Measurements from ENCODE around the gene SPEF1.

The SPEF1 gene

GRCh38 chr20:3758566-3758965 is 22.7 kb downstream of the SPEF1 start:
- Mint-ChIP-seq H3K27me3 (no peaks in the 10 kb centered on the region), H3K36me3 (peaks cover 28 to 39% of the 10 kb centered on the region in 2 donors)

DNA sequence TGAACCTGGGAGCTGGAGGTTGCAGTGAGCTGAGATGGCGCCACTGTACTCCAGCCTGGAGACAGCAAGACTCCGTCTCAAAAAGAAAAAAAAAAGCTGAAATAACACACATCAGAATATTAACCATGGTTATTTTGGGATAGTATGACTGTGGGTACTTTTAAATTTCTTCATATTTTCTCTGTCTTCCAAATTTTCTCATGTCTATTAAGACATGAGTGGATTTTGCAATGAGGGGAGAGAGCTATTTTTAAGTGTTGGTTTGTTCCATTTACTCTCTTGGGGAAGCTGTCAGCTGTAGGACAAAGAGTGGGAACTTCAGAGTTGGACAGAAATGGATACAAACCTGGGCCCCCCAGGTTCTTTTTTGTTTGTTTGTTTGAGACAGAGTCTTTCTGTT is 24.0 kb downstream of the SPEF1 start:
- DNase-seq (no peak), ATAC-seq (replicated peaks) (no peak)
- Mint-ChIP-seq H3K4me3 (no peak overlapping the region), H3K27ac (no peak overlapping the region), H3K27me3 (no peaks in the 10 kb centered on the region), H3K36me3 (peaks cover 31 to 43% of the 10 kb centered on the region in 2 donors), H3K9me3 (no peaks in the 10 kb centered on the region), H3K4me1 (peaks cover 13 to 34% of the 10 kb centered on the region in 2 donors)

More at GRCh38 chr20:3758566-3758965, 22.7 kb downstream of the SPEF1 start:
- no peak overlapping the region for H3K4me3 Mint-ChIP-seq
- H3K9me3 Mint-ChIP-seq, result no peaks in the 10 kb centered on the region
- DNase-seq (no peak), ATAC-seq (replicated peaks) (no peak)
- H3K4me1 Mint-ChIP-seq, result peaks cover 10 to 23% of the 10 kb centered on the region in 2 donors
- no peak overlapping the region for H3K27ac Mint-ChIP-seq

- DNase-seq (no peak), ATAC-seq (replicated peaks) (no peak)
- H3K9me3 Mint-ChIP-seq, result no peaks in the 10 kb centered on the region
- peak overlapping the region; percentile 62 for H3K27ac Mint-ChIP-seq
- H3K27me3 Mint-ChIP-seq, result no peaks in the 10 kb centered on the region
- H3K4me3 Mint-ChIP-seq, result no peak overlapping the region
- peaks cover 11 to 31% of the 10 kb centered on the region in 2 donors for H3K4me1 Mint-ChIP-seq
- H3K36me3 Mint-ChIP-seq, result peaks cover 32 to 36% of the 10 kb centered on the region in 2 donors
Measured at GRCh38 chr20:3755814-3756480, 25.3 kb downstream of the SPEF1 start.

GRCh38 chr20:3755269-3755668 is 26.0 kb downstream of the SPEF1 start:
- H3K36me3 Mint-ChIP-seq, result peaks cover 28 to 36% of the 10 kb centered on the region in 2 donors
- no peaks in the 10 kb centered on the region for H3K9me3 Mint-ChIP-seq
- no peak overlapping the region for H3K4me3 Mint-ChIP-seq
- H3K4me1 Mint-ChIP-seq, result peaks cover 8 to 25% of the 10 kb centered on the region in 2 donors
- no peak overlapping the region for H3K27ac Mint-ChIP-seq
- H3K27me3 Mint-ChIP-seq, result no peaks in the 10 kb centered on the region
- ATAC-seq (replicated peaks) (no peak), DNase-seq (no peak)

- DNase-seq, result no peak
- Mint-ChIP-seq H3K9me3 (no peaks in the 10 kb centered on the region), H3K4me3 (no peak overlapping the region), H3K27ac (no peak overlapping the region), H3K36me3 (peaks cover 22 to 31% of the 10 kb centered on the region in 2 donors), H3K27me3 (no peaks in the 10 kb centered on the region), H3K4me1 (peaks cover 5 to 17% of the 10 kb centered on the region in 2 donors)
- no peak for ATAC-seq (replicated peaks)
Measured at GRCh38 chr20:3754276-3754630, 27.0 kb downstream of the SPEF1 start.

DNA sequence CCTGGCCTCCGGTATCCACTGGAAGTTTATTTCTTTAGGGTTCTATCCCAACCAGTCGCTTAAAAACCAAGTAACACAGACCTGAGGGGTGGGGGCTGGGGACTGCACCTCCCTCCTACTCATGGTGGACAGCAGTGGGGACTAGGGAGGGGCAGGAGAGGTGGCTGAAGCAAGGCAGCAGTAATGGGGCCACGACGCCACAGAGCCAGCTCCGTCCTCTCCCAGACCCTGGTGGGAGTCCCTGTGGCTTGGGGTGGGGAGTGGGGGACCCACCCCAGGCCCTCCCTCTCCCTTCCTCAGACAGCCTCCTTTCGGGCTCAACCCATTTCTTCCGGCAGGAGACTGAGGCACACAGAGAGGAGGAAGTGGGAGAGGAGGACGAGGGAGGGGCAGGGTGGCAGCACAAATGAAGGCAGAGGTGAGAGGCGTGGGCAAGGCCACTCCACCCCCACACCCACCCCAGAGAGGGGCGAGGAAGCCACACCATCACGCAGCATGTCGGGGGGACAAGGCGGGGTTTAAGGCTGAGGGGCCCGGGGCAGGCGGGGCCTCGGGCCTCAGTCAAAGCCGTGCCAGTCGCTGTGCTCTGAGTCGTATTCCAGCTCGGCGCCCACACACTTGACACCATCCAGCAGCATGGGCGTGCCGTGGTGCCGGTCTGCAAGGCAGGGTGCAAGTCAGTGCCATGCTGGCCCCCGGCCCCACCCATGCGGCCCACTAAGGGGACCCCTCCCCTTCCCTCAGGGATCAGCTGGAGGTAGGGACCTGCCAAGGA is 27.6 kb downstream of the SPEF1 start:
- Mint-ChIP-seq H3K36me3 (peaks cover 22 to 31% of the 10 kb centered on the region in 2 donors), H3K9me3 (no peaks in the 10 kb centered on the region), H3K27ac (no peak overlapping the region), H3K27me3 (peaks cover 3 to 5% of the 10 kb centered on the region in 2 donors), H3K4me1 (peaks cover 5 to 17% of the 10 kb centered on the region in 2 donors), H3K4me3 (no peak overlapping the region)
- DNase-seq, result no peak
- no peak for ATAC-seq (replicated peaks)

DNA sequence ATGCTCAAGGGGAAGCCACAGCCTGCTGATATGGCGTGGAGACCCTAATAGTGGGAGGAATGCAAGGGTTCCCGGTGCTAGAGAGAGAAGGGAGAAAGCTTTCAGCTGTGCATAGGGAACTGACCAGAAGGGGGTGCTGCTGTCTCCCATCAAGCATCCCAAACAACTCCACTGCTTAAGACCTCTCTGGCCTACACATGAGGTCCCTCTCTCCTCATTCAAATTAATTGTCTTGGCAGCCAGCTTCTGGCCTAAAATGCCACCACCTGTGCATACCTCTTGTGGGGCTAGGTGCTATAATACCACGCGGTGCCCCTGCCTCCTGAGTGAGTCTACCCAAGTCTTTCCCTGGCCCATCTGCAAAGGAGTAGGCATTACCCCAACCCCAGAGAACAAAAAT is 28.1 kb downstream of the SPEF1 start:
- H3K4me1 Mint-ChIP-seq, result peaks cover 5 to 17% of the 10 kb centered on the region in 2 donors

GRCh38 chr20:3752386-3752759 is 28.9 kb downstream of the SPEF1 start:
- ATAC-seq (replicated peaks) (no peak), DNase-seq (no peak)
- H3K4me1 Mint-ChIP-seq, result peaks cover 5 to 17% of the 10 kb centered on the region in 2 donors
- H3K9me3 Mint-ChIP-seq, result no peaks in the 10 kb centered on the region
- H3K27me3 Mint-ChIP-seq, result peaks cover 11 to 18% of the 10 kb centered on the region in 2 donors
- H3K27ac Mint-ChIP-seq, result no peak overlapping the region
- H3K4me3 Mint-ChIP-seq, result peak overlapping the region; percentile 61 to 82
- H3K36me3 Mint-ChIP-seq, result peaks cover 15 to 21% of the 10 kb centered on the region in 2 donors

More for the DNA sequence above, 28.1 kb downstream of the SPEF1 start:
- H3K4me3 Mint-ChIP-seq, result no peak overlapping the region
- peaks cover 4 to 11% of the 10 kb centered on the region in 2 donors for H3K27me3 Mint-ChIP-seq
- peaks cover 21 to 28% of the 10 kb centered on the region in 2 donors for H3K36me3 Mint-ChIP-seq
- H3K9me3 Mint-ChIP-seq, result no peaks in the 10 kb centered on the region
- H3K27ac Mint-ChIP-seq, result no peak overlapping the region
- ATAC-seq (replicated peaks) (peak; percentile 51 to 61), DNase-seq (no peak)

GRCh38 chr20:3751675-3752385 is 29.4 kb downstream of the SPEF1 start:
- ATAC-seq (replicated peaks) (peak; percentile 83 to 84), DNase-seq (peak; percentile 70)
- Mint-ChIP-seq H3K36me3 (peaks cover 14 to 18% of the 10 kb centered on the region in 2 donors), H3K9me3 (no peaks in the 10 kb centered on the region), H3K4me1 (peaks cover 5 to 17% of the 10 kb centered on the region in 2 donors), H3K27me3 (peaks cover 14 to 19% of the 10 kb centered on the region in 2 donors), H3K27ac (no peak overlapping the region), H3K4me3 (peak overlapping the region; percentile 61 to 82)

DNA sequence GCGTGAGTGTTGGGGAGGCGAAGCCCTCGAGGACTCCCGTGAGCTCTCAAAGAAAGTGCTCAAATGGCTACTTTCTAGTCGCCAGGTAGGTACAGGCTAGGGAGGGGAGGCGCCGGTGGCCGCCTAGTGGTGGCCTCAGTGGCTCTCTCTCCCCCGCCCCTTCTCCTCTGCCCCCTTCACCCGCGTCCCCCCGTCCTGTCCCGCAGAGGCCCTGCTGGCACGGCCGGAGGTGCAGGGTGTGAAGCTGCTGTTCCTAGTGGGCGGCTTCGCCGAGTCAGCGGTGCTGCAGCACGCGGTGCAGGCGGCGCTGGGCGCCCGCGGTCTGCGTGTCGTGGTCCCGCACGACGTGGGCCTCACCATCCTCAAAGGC is 30.0 kb downstream of the SPEF1 start:
- H3K4me3 Mint-ChIP-seq, result no peak overlapping the region
- ATAC-seq (replicated peaks) (no peak), DNase-seq (no peak)
- no peaks in the 10 kb centered on the region for H3K9me3 Mint-ChIP-seq
- no peak overlapping the region for H3K27ac Mint-ChIP-seq
- peaks cover 9 to 14% of the 10 kb centered on the region in 2 donors for H3K36me3 Mint-ChIP-seq
- H3K27me3 Mint-ChIP-seq, result peaks cover 19 to 25% of the 10 kb centered on the region in 2 donors
- peaks cover 5 to 17% of the 10 kb centered on the region in 2 donors for H3K4me1 Mint-ChIP-seq

DNA sequence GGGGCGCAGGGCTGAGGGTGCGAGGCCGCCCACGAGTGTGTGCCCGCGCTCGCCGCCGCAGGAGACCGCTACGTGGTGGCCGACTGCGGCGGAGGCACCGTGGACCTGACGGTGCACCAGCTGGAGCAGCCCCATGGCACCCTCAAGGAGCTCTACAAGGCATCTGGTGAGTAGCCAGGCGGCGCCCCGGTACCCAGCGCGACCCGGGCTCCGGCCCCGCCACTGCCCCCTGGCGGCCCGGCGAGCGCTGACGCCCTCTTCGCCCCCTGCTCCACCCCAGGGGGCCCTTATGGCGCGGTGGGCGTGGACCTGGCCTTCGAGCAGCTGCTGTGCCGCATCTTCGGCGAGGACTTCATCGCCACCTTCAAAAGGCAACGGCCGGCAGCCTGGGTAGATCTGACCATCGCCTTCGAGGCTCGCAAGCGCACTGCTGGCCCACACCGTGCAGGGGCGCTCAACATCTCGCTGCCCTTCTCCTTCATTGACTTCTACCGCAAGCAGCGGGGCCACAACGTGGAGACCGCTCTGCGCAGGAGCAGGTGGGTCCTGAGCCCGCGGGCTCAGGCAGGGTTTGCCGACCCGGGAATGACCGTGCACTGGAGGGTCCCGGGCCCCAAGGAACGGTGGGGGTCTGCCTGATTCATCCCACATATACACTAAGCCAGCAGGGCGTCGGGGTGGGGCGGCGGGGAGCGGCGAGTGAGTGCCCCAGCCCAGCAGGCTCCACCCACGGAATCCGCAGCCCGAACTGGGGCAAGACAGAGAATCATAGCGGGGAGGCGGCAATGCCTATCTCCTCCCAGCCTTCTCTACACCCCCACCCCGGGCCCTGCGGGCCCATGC is 31.3 kb downstream of the SPEF1 start:
- peaks cover 8 to 9% of the 10 kb centered on the region in 2 donors for H3K36me3 Mint-ChIP-seq
- no peak for DNase-seq
- peaks cover 29 to 38% of the 10 kb centered on the region in 2 donors for H3K27me3 Mint-ChIP-seq
- peak; percentile 24 to 47 for ATAC-seq (replicated peaks)
- peaks cover 9 to 25% of the 10 kb centered on the region in 2 donors for H3K4me1 Mint-ChIP-seq
- peaks cover 0 to under 1% of the 10 kb centered on the region in 2 donors for H3K9me3 Mint-ChIP-seq
- H3K27ac Mint-ChIP-seq, result no peak overlapping the region
- no peak overlapping the region for H3K4me3 Mint-ChIP-seq

DNA sequence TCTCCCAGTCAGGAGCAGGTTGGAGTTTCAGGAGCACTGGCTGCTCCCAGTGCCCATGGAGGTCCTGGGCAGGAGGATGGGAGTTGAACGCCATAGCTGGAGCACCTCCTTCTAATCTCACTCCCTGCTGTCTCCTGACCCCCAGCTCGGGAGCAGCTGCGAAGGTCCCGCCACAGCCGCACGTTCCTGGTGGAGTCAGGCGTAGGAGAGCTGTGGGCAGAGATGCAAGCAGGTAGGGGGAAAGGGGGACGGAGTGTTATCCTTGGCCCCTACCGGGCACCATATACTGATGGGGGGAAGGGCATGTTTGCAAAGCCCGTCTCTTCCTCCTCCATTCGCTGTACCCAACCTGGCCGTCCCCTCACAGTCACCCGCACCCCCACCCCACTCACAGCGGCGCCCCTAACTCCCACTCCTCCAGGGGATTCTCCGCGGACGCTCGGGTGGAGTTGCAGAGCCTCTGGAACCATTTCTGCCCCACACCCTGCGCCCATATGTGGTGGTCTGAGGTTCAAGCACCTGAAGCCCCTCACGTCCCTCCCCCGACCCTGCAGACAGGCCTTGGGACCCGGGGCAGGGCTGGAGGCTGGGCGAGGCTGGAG is 32.1 kb downstream of the SPEF1 start:
- peaks cover 4% of the 10 kb centered on the region in 2 donors for H3K36me3 Mint-ChIP-seq
- peaks cover 14 to 32% of the 10 kb centered on the region in 2 donors for H3K4me1 Mint-ChIP-seq
- ATAC-seq (replicated peaks) (no peak), DNase-seq (no peak)
- H3K27me3 Mint-ChIP-seq, result peaks cover 36 to 46% of the 10 kb centered on the region in 2 donors
- H3K4me3 Mint-ChIP-seq, result no peak overlapping the region
- no peak overlapping the region for H3K27ac Mint-ChIP-seq
- peaks cover 0 to 1% of the 10 kb centered on the region in 2 donors for H3K9me3 Mint-ChIP-seq

- peaks cover 0 to 1% of the 10 kb centered on the region in 2 donors for H3K9me3 Mint-ChIP-seq
- H3K27ac Mint-ChIP-seq, result no peak overlapping the region
- H3K4me1 Mint-ChIP-seq, result peaks cover 14 to 29% of the 10 kb centered on the region in 2 donors
- H3K27me3 Mint-ChIP-seq, result peaks cover 36 to 47% of the 10 kb centered on the region in 2 donors
- DNase-seq (no peak), ATAC-seq (replicated peaks) (no peak)
- no peak overlapping the region for H3K4me3 Mint-ChIP-seq
- H3K36me3 Mint-ChIP-seq, result peaks cover 4% of the 10 kb centered on the region in 2 donors
Measured at GRCh38 chr20:3748073-3748472, 33.2 kb downstream of the SPEF1 start.

All from stimulated activated naive B cell treated with anti-CD40 and anti-IgM and Interleukin-4, amounts not matched to agents 10 μg/mL and 1 μg/mL and 100 μg/mL, for 72 hours (primary cell).